Gastrocnemius medialis (tissue), 4 donors: ENCODE measurements around the gene EEF1G. TPM values are rescaled to one million over a fixed set of nuclear protein-coding genes. Genes with fewer than 3 reads are reported as not detected.

Experiments used
- ATAC-seq, 2 donors: fragments of 150-250 bp; one replicate each; pipeline ENCODE4 v1.9.1; 2016
- DNase-seq, 2 donors: peaks; one replicate each; pipeline ENCODE4 v3.0.0-alpha.2; 2019
- H3K27ac ChIP-seq, 4 donors: fragments of 200-600 bp; sonication (generic); 1 replicate in 1 of 4; 2 replicates in 3 of 4; pipeline ENCODE4 v1.5.1; 2016 to 2018; ENCODE audit warnings: mild to moderate bottlenecking in 2 of 4, moderate library complexity in 1 of 4
- H3K27me3 ChIP-seq, 3 donors: fragments of 200-600 bp; sonication (generic) in 2 of 3; 1 replicate in 1 of 3; 2 replicates in 2 of 3; pipeline versions ENCODE4 v1.5.1 to v1.6.0; 2016 to 2019; ENCODE audit warnings: mild to moderate bottlenecking in 1 of 3, moderate library complexity in 1 of 3
- H3K36me3 ChIP-seq, 2 donors: fragments of 200-600 bp; sonication (generic) in 1 of 2; one replicate each; pipeline ENCODE4 v1.5.1; 2017 to 2018
- H3K4me1 ChIP-seq, 2 donors: fragments of 200-600 bp; sonication (generic) in 1 of 2; one replicate each; pipeline ENCODE4 v1.5.1; 2016 to 2017; ENCODE audit warnings: mild to moderate bottlenecking in 2 of 2
- H3K4me3 ChIP-seq, 4 donors: fragments of 200-600 bp; sonication (generic) in 3 of 4; 1 replicate in 1 of 4; 2 replicates in 3 of 4; pipeline ENCODE4 v1.5.1; 2016 to 2019; ENCODE audit warnings: mild to moderate bottlenecking in 2 of 4
- H3K9me3 ChIP-seq, 3 donors: fragments of 200-600 bp; sonication (generic) in 2 of 3; 1 replicate in 1 of 3; 2 replicates in 2 of 3; pipeline ENCODE4 v1.5.1; 2016 to 2019
- CTCF ChIP-seq, 5 experiments: fragments of 450-650 bp in 3 of 5; fragments of 200-600 bp in 2 of 5; sonication (generic) in 2 of 5; IDR thresholded peaks in 4 of 5; conservative IDR thresholded peaks in 1 of 5; 1 replicate in 4 of 5; 2 replicates in 1 of 5; pipeline ENCODE4 v1.5.1; 2016 to 2019; ENCODE audit warnings: antibody characterized with exemption in 5 of 5, mild to moderate bottlenecking in 3 of 5, moderate library complexity in 3 of 5
- POLR2A ChIP-seq, 2 donors: fragments of 450-650 bp; IDR thresholded peaks; one replicate each; pipeline ENCODE4 v1.6.1; 2017; ENCODE audit warnings: antibody characterized with exemption in 2 of 2, mild to moderate bottlenecking in 2 of 2, moderate library complexity in 2 of 2
- in situ Hi-C, 4 donors: fragments of 200-750 bp; cut with MboI; loops; one replicate each; pipeline versions ENCODE4 v1.15.0 to v1.8.0; 2017; ENCODE audit warnings: low sequenced_read_pairs in 4 of 4
- intact Hi-C: fragments of 100-400 bp; cut with DNase I; formaldehyde crosslinking; loops from one replicate; pipeline ENCODE4 v1.15.1; 2023; ENCODE audit warnings: low total_unique reads
- total RNA-seq, 4 donors: library from RNA; depleted of rRNA; stranded (reverse); fragments of >200 nt; gene quantifications; one replicate each; pipeline versions ENCODE4 v1.1.0 to v1.2.3, GENCODE V29; 2016

The EEF1G gene
- total RNA-seq, 4 donors from 2014 or later, result 1,797 to 2,946 (median 1,897) TPM

GRCh38 chr11:62539238-62539925, 34.3 kb downstream of the EEF1G start:
- Histone ChIP-seq H3K36me3 (peaks cover 0 to 19% of the 10 kb centered on the region in 2 donors), H3K4me1 (peaks cover 67 to 76% of the 10 kb centered on the region in 2 donors), H3K9me3 (no peaks in the 10 kb centered on the region), H3K4me3 (peak overlapping the region; percentile 76 to 95 (median 90)), H3K27me3 (no peaks in the 10 kb centered on the region), H3K27ac (peak overlapping the region; percentile 97 to 100 (median 100))
- intact Hi-C loops, result no loop called here
- peak in 1 of 2 donors; percentile 22 for ATAC-seq
- TF ChIP-seq CTCF (IDR thresholded peaks at IDR 0.05 in 4 of 5, conservative IDR thresholded peaks at IDR 0.05 in 1 of 5) (no peak), POLR2A (IDR thresholded peaks at IDR 0.05) (no peak)
- peak in 1 of 2 donors; percentile 74 for DNase-seq
- in situ Hi-C loops, result loop anchor here in 3 of 4 donors (5.0 to 25.0 kb wide), 3 partner anchors 42 to 127 kb away; partner anchors contain the start of gene SCGB1A1 (in 1 of the 3)

DNA sequence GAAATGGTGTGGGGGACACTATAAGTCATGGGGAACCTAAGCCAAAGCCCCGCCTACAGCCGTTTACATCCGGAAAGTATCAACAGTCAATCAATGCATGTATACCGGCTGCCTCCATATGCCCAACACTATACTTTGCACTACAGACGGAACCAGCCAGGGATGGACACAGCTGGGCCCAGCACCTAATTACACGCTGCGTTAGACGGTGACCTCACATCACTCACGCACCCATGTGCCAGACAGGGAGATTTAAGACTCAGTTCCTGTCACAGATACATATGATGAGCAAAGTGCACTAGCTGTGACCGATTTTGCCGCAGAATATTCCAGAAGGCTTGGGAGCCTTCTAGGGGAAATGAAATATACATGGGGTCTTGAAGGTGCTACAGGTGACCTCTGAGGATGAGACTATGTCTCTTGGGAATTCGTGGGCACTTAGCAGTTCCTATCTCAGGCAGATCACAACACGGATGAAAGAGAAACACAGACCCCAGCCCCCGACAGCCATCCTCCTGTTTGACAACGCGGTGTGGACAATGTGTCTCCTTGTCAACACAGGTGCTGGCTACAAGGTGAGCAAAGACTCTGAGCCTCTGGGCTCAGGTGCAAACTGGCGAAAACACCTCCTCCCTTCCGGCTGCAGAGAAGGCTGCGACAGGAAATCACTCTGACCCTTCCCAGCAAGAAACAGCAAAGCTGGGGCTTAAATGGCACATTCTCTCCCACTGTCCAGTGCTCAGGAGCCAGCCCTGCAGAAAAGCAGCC, 35.0 kb downstream of the EEF1G start:
- peak overlapping the region; percentile 97 to 100 (median 100) for H3K27ac ChIP-seq
- intact Hi-C loops, result no loop called here
- no peak for ATAC-seq
- H3K9me3 ChIP-seq, result no peaks in the 10 kb centered on the region
- no peaks in the 10 kb centered on the region for H3K27me3 ChIP-seq
- DNase-seq, result no peak
- H3K4me1 ChIP-seq, result peaks cover 61 to 69% of the 10 kb centered on the region in 2 donors
- peak overlapping the region; percentile 35 to 95 (median 90) for H3K4me3 ChIP-seq
- in situ Hi-C loops, result loop anchor here in 3 of 4 donors (5.0 to 25.0 kb wide), 3 partner anchors 41 to 126 kb away; partner anchors contain the start of gene SCGB1A1 (in 1 of the 3)
- peaks cover 0 to 26% of the 10 kb centered on the region in 2 donors for H3K36me3 ChIP-seq
- TF ChIP-seq POLR2A (IDR thresholded peaks at IDR 0.05) (no peak), CTCF (IDR thresholded peaks at IDR 0.05 in 4 of 5, conservative IDR thresholded peaks at IDR 0.05 in 1 of 5) (no peak)

DNA sequence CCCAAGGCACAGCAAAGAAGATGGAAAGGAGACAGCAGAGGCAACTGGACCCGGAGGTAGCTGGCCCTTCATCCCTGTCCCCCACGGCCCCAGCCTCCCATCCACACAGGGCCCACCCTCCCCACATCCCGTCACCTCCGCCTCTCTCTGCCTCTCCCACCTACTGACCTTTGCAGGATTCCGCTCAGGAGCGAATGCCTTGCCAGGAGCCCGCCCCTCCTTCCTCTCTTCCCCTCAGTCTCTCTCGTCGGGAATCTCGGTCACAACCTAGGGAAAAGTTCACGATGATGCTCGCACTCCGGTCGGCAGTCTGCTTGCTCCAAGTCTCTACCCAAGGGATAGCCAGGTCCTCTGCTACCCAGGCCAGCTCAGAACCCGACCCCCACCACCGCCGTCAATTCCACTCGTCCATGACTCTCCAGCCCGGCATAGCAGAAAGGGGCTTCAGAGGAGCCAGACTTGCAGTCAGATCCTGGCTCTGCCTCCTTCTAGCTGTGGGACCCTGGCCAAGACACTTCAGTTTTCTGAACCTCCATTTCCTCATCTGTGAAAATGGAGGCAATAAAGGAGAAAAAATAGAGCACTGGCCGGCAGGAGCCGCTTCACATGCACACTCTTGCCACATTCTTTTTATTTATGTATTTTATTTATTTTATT, 37.3 kb downstream of the EEF1G start:
- Histone ChIP-seq H3K27ac (peak overlapping the region; percentile 1 to 100 (median 98)), H3K9me3 (no peaks in the 10 kb centered on the region), H3K36me3 (peaks cover 0 to 48% of the 10 kb centered on the region in 2 donors), H3K27me3 (no peaks in the 10 kb centered on the region), H3K4me3 (no peak overlapping the region), H3K4me1 (peaks cover 41 to 53% of the 10 kb centered on the region in 2 donors)
- ATAC-seq (no peak), DNase-seq (no peak)
- intact Hi-C loops, result no loop called here
- TF ChIP-seq POLR2A (IDR thresholded peaks at IDR 0.05), result no peak
- no peak for TF ChIP-seq CTCF (IDR thresholded peaks at IDR 0.05 in 4 of 5, conservative IDR thresholded peaks at IDR 0.05 in 1 of 5)
- in situ Hi-C loops, result loop anchor here in 3 of 4 donors (5.0 to 25.0 kb wide), 3 partner anchors 39 to 124 kb away; partner anchors contain the start of gene SCGB1A1 (in 1 of the 3)

DNA sequence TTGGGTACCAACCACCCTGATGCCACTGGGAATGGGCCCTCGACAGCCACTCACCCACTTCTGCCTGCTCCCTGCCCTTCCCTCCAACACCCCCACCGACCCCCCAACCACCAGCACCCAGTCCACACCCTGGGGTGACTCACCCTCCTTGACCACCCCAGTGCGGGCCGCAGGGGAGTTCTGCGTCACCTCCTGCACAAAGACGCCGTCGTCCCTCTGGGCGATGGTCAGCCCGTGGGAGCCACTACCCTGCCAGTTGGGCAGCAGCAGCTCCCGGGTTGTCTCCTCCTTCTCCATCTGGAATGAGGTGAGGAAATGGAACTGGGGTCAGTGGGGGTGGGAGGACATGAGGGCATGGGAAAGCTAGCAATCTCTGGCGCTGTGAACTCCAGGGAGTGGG, 37.9 kb downstream of the EEF1G start:
- in situ Hi-C loops (loop anchor here in 3 of 4 donors (5.0 to 25.0 kb wide), 3 partner anchors 39 to 124 kb away; partner anchors contain the start of gene SCGB1A1 (in 1 of the 3)), intact Hi-C loops (no loop called here)
- H3K27me3 ChIP-seq, result no peaks in the 10 kb centered on the region
- no peak overlapping the region for H3K4me3 ChIP-seq
- no peaks in the 10 kb centered on the region for H3K9me3 ChIP-seq
- peaks cover 35 to 47% of the 10 kb centered on the region in 2 donors for H3K4me1 ChIP-seq
- DNase-seq (no peak), ATAC-seq (no peak)
- no peak for TF ChIP-seq POLR2A (IDR thresholded peaks at IDR 0.05)
- no peak for TF ChIP-seq CTCF (IDR thresholded peaks at IDR 0.05 in 4 of 5, conservative IDR thresholded peaks at IDR 0.05 in 1 of 5)
- H3K27ac ChIP-seq, result peak overlapping the region in 3 of 4 donors; percentile 1 to 97 (median 38)
- peaks cover 0 to 55% of the 10 kb centered on the region in 2 donors for H3K36me3 ChIP-seq
